Neutrophil (primary cell): ENCODE data around the gene ALLC.
"Not testable (repeated sequence)": the region's sequence is repeated elsewhere in the genome, so short reads cannot be mapped to it uniquely, and the experiment has no call there.

ENCODE experiments used
- H3K27ac ChIP-seq: fragments of 200-600 bp; sonication (generic); 2 replicates; pipeline ENCODE4 v1.5.1; 2016; ENCODE audit warnings: mild to moderate bottlenecking, moderate library complexity
- H3K27me3 ChIP-seq: fragments of 200-600 bp; sonication (generic); 2 replicates; pipeline ENCODE4 v1.6.0; 2016; ENCODE audit warnings: mild to moderate bottlenecking
- H3K36me3 ChIP-seq: fragments of 200-600 bp; sonication (generic); 2 replicates; pipeline ENCODE4 v1.5.1; 2017
- H3K4me1 ChIP-seq, 2 experiments: fragments of 200-600 bp in 1 of 2; sonication (generic) in 1 of 2; 1 replicate in 1 of 2; 2 replicates in 1 of 2; pipeline versions ENCODE4 v1.5.1 to v1.6.1; 2013 to 2016; ENCODE audit warnings: low read depth in 1 of 2, low read length in 1 of 2, mild to moderate bottlenecking in 1 of 2, moderate library complexity in 1 of 2; ENCODE audit not compliant: control insufficient read depth in 1 of 2, insufficient read depth in 1 of 2
- H3K4me3 ChIP-seq, 2 experiments: fragments of 200-600 bp in 1 of 2; sonication (generic) in 1 of 2; 1 replicate in 1 of 2; 2 replicates in 1 of 2; pipeline ENCODE4 v1.5.1; 2013 to 2016; ENCODE audit warnings: low read depth in 1 of 2, low read length in 1 of 2, mild to moderate bottlenecking in 1 of 2, moderate library complexity in 1 of 2
- H3K9me3 ChIP-seq: fragments of 200-600 bp; sonication (generic); 2 replicates; pipeline ENCODE4 v1.5.1; 2016
- TF ChIP-seq, protein P1 (sequence below): fragments of 200-600 bp; sonication (generic); IDR thresholded peaks from 2 replicates; pipeline ENCODE4 v1.5.1; 2016; ENCODE audit warnings: antibody characterized with exemption

ALLC gene

DNA sequence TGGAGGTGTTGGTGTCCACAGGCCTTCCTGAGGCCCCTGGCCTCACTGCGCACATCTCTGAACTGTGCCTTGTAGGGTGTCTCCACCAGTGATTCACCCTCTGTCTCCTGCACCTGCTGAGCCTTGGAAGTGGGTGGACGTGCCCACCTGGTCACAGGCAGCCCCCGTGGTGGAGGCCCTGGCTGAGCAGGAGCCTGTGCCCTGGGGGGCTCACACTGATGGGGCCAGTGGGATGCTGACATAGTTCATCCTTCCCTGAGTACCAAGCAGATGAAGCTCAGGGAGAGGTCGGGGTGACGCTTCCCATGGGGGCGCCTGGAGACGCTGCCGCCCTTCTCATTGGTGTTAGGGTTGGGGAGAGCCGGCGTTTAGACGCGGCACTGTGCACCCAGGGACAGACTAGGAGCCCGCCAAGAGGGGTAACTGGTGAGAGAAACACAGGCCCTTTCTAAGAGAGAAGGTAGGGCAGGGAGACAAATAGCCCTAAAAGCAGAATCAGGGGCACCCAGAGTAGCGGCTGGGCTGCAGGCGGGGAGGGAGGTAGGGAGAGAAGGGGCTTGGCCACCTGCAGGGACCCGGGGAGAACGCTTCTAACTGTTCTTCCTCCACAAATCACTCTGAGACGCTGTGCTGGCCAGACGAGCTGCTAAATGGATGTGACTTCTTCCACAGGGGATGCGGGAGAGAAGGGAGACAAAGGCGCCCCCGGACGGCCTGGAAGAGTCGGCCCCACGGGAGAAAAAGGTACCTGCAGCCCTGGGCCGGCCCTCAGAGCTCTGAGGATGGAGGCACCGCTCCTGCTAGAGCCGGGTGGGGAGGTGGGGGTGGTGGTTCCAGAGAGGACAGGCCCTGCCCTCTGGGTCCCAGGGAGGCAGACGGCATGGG lies 45.1 kb upstream of the ALLC start:
- Histone ChIP-seq H3K27me3 (no peaks in the 10 kb centered on the region), H3K4me1 (no peaks in the 10 kb centered on the region), H3K27ac (no peak overlapping the region), H3K36me3 (no peaks in the 10 kb centered on the region), H3K4me3 (no peak overlapping the region), H3K9me3 (no peaks in the 10 kb centered on the region)
- TF ChIP-seq, protein P1, sequence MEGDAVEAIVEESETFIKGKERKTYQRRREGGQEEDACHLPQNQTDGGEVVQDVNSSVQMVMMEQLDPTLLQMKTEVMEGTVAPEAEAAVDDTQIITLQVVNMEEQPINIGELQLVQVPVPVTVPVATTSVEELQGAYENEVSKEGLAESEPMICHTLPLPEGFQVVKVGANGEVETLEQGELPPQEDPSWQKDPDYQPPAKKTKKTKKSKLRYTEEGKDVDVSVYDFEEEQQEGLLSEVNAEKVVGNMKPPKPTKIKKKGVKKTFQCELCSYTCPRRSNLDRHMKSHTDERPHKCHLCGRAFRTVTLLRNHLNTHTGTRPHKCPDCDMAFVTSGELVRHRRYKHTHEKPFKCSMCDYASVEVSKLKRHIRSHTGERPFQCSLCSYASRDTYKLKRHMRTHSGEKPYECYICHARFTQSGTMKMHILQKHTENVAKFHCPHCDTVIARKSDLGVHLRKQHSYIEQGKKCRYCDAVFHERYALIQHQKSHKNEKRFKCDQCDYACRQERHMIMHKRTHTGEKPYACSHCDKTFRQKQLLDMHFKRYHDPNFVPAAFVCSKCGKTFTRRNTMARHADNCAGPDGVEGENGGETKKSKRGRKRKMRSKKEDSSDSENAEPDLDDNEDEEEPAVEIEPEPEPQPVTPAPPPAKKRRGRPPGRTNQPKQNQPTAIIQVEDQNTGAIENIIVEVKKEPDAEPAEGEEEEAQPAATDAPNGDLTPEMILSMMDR: no peak

DNA sequence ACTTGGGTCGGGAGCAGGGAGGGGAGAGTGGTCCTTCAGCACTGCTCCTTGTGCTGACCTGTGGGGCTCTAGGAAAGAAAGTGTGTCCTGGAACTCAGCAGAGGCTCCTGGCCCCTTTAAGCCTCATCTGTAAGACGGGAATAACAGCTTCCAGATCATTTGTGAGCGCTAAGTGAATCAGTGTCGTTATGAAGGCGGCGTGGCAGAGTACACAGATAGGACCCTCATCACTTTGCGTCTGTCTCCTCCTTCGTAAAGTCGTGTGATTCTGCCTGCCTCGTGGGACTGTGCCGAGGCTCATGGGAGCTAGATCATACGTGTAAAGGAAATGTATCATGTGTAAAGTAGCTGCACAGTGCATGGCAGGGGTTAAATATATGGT lies 44.5 kb upstream of the ALLC start:
- H3K36me3 ChIP-seq: no peaks in the 10 kb centered on the region
- H3K9me3 ChIP-seq: no peaks in the 10 kb centered on the region
- H3K27ac ChIP-seq: no peak overlapping the region
- H3K4me1 ChIP-seq: no peaks in the 10 kb centered on the region
- no peak overlapping the region for H3K4me3 ChIP-seq
- no peaks in the 10 kb centered on the region for H3K27me3 ChIP-seq
- TF ChIP-seq, protein P1: no peak

DNA sequence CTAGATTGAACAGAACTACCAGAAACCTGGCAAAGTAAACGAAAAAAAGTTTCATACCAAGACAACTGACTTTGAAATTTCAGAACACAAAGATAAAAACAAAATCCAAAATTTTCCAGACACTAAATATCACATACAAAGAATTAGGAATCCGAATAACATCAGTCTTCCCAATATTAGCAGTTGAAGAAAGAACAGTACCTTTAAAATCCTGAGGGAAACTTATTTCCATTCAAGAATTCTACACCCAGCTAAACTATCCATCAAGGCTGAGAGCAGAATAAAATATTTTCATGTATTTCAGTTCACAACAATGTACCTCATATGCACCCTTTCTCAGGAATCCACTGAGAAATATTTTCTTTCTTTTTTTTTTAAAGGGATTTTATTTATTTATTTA lies 43.3 kb upstream of the ALLC start:
- not testable (repeated sequence) for H3K36me3 ChIP-seq, H3K27ac ChIP-seq, H3K9me3 ChIP-seq, H3K4me1 ChIP-seq, H3K4me3 ChIP-seq, H3K27me3 ChIP-seq

DNA sequence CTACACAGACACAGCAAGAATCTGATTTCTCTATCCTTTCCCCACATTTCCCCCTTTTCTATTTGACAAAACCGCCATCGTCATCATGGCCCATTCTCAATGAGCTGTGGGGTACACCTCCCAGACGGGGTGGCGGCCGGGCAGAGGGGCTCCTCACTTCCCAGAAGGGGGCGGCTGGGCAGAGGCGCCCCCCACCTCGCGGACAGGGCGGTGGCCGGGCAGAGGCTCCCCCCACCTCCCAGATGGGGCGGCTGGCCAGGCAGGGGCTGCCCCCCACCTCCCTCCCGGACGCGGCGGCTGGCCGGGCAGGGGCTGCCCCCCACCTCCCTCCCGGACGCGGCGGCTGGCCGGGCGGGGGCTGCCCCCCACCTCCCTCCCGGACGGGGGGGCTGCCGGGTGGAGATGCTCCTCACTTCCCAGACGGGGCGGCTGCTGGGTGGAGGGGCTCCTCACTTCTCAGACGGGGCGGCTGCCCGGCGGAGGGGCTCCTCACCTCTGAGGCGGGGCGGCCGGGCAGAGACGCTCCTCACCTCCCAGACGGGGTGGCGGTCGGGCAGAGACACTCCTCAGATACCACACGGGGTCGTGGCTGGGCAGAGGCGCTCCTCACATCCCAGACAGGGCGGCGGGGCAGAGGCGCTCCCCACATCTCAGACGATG lies 42.3 kb upstream of the ALLC start:
- H3K27me3 ChIP-seq, H3K9me3 ChIP-seq, H3K36me3 ChIP-seq, H3K4me3 ChIP-seq, H3K27ac ChIP-seq, H3K4me1 ChIP-seq: not testable (repeated sequence)

DNA sequence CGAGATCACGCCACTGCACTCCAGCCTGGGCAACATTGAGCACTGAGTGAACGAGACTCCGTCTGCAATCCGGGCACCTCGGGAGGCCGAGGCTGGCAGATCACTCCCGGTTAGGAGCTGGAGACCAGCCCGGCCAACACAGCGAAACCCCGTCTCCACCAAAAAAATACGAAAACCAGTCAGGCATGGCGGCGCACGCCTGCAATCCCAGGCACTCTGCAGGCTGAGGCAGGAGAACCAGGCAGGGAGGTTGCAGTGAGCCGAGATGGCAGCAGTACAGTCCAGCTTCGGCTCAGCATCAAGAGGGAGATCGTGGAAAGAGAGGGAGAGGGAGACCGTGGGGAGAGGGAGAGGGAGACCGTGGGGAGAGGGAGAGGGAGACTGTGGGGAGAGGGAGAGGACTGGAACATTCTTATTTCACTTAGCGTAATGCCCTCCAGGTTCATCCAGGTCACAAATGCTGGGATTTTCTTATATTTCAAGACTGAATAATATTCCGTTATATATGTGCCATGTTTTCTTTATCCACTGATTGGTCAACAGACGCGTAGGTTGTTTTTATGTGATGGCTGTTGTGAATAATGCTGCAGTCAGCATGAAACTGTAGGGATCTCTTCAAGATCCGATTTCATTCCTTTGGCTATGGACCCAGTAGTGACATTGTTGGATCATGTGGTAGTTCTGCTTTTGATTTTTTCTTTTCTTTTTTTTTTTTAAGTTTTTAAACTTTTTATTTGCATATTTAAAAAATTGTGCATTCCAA lies 41.4 kb upstream of the ALLC start:
- H3K27me3 ChIP-seq: not testable (repeated sequence)

DNA sequence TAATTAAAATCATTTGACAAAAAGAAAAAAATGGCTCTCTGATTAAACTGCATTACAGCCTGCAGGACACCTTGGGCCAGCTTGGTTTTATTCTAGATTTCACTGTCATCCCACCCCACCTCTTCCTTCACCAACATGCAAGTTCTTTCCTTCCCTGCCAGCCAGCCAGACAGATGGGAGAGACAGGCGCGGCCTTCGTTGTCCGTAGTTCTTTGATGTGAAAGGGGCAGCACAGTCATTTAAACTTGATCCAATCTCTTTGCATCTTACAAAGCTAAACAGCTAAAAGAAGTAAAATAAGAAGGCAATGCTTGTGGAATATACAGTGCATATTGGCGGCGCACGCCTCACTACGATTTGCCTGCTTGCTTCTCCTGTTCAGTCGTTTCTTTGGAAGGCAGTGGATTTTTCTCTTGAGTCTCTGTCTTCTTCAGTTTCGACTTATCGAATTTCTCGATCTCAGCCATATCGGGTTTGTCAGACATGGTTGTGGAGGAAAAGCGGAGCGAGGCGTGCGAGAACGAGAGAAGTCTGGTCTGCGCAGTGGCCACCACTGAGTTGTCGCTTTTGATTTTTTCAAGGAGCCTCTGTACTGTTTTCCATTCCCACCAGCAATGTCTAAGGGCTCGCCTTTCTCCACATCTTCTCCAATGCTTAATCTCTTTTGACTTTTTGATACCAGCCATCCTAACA lies 40.7 kb upstream of the ALLC start:
- TF ChIP-seq, protein P1: no peak
- Histone ChIP-seq H3K27ac (no peak overlapping the region), H3K27me3 (no peaks in the 10 kb centered on the region), H3K4me3 (no peak overlapping the region), H3K36me3 (no peaks in the 10 kb centered on the region), H3K9me3 (no peaks in the 10 kb centered on the region), H3K4me1 (no peaks in the 10 kb centered on the region)

More for the DNA sequence above, 41.4 kb upstream of the ALLC start:
- not testable (repeated sequence) for H3K4me1 ChIP-seq, H3K4me3 ChIP-seq, H3K9me3 ChIP-seq, H3K27ac ChIP-seq, H3K36me3 ChIP-seq
